ENCODE data around the gene ASF1B.

ASF1B gene

DNA sequence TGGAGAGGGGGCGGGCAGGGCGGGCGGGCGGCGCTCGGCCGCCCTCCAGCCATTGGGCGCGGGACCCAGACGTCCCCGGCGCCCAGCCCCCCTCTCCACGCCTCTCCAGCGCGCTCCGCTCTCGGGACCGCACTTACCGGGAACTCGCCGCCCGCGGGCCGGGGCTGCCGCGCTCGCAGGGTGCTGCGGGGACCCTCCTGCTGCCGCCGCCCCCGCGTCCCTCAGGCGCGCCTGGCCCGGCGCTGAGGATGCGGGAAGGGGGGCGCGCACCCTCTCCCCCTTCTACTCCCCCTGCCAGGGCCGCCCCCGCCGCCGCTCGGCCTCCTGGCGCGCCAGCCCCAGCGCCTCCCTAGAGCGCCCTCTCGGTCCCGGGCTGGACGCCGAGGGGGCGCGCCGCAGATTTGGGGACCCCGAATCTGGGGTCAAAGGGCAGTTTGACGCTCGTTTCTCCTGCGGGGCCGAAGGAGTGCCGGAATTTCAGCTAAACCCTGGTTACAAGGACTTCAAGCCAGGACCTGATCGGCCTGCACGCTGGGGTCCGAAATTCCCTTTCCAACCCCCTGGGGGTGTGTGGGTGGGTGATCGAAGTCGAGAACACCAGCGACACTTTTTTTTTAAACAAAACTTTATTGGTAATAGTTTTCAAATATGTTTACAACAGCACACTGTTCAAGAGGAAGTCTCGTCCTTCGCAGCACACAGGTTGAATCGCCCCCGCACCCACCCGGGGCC lies 45.1 kb downstream of the ASF1B start:
- TF ChIP-seq, protein P1, sequence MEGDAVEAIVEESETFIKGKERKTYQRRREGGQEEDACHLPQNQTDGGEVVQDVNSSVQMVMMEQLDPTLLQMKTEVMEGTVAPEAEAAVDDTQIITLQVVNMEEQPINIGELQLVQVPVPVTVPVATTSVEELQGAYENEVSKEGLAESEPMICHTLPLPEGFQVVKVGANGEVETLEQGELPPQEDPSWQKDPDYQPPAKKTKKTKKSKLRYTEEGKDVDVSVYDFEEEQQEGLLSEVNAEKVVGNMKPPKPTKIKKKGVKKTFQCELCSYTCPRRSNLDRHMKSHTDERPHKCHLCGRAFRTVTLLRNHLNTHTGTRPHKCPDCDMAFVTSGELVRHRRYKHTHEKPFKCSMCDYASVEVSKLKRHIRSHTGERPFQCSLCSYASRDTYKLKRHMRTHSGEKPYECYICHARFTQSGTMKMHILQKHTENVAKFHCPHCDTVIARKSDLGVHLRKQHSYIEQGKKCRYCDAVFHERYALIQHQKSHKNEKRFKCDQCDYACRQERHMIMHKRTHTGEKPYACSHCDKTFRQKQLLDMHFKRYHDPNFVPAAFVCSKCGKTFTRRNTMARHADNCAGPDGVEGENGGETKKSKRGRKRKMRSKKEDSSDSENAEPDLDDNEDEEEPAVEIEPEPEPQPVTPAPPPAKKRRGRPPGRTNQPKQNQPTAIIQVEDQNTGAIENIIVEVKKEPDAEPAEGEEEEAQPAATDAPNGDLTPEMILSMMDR (IDR thresholded peaks at IDR 0.05; ENCODE audit: insufficient read depth, missing control alignments) = peak; percentile 12
- FAIRE-seq = no peak
- DNase-seq (ENCODE audit: insufficient read length, low spot score) = peak; percentile 73

DNA sequence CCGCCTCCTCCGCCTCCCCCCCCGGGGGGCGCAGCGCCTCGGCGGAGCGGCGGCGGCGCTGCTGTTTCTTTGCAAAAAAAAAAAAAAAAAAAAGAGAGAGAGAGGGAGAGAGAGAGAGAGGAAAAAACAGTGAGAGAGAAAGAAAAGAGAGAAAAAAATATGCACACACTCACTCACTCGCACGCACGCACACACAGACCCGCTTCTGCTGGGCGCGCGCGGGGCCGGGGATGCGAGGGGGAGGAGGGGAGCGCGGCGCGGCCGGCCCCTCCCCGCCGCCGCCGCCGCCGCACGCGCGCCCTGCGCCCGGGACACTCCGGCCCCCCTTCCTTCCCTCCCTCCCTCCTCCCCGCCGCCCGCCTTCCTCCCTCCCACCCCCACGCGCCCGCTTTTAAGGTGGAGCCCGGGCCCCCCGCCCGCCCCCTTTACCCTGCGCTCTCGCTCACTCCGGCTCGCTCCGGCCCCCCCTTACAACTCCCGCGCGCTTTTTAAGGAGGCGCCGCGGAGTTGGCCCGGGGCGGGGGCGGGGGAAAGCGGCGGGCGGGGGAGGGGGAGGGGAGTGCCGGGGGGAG lies 45.8 kb downstream of the ASF1B start, which contains the start of gene SAMD1:
SAMD1 (minus strand) TSS at position 243 of the 572 bp plus-strand sequence.
- DNase-seq (ENCODE audit: insufficient read length, low spot score) (peak; percentile 78), FAIRE-seq (no peak)
- TF ChIP-seq, protein P1 (IDR thresholded peaks at IDR 0.05; ENCODE audit: insufficient read depth, missing control alignments) = no peak

DNA sequence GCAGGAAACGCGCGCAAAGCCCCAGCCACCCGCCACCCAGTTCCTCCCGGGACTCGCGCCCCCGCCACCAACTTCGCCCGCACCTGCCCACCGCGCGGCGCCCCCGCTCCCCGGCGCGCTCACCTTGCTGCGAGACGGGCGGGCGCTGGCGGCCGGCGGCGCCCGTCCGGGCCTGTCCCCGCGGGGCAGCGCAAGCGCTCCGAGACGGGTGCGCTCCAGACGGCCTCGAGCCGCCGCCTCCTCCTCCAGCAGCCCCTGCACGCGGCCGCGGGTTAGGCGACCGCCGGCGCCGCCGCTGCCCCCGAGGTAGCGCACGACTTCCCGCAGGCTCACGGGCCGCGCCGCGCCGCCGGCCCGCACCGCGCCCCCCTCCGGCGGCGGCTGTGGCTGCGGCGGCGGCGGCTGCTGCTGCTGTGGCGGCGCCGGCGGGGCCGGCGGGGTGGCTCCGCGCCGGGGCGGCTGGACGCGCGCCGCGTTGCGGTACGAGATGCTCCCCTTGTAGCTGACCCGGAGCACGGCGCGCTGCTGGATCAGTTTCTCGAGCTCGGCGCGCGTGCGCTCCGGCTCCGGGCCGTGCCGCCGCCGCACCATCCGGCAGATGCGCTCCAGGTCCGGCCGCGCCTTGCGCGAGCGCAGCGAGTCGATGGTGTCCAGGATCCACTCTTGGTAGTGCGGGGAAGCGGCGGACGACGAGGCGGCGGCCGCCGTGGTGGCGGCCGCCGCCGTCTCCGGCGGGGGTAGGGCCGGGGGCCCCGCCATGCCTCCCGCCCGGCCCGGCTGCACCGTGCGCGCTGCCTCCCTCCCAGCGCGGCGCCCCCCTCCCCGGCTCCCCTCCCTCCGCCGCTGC lies 46.5 kb downstream of the ASF1B start:
- FAIRE-seq (no peak), DNase-seq (ENCODE audit: insufficient read length, low spot score) (no peak)
- TF ChIP-seq, protein P1 (IDR thresholded peaks at IDR 0.05; ENCODE audit: insufficient read depth, missing control alignments) = peak; percentile 9

DNA sequence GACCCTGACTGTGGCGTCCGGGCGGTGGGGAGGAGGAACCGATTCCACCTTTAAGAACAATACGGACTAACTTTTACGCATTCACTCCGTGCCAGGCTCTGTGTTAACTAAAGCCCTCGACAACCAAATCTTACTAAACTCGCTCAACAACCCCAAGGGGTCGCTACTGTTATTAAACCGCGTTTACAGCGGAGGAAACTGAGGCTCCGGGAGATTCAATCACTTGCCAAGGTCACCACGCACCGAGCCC lies 47.1 kb downstream of the ASF1B start:
- no peak for FAIRE-seq
- TF ChIP-seq, protein P1 (IDR thresholded peaks at IDR 0.05; ENCODE audit: insufficient read depth, missing control alignments) = no peak
- DNase-seq (ENCODE audit: insufficient read length, low spot score) = no peak

DNA sequence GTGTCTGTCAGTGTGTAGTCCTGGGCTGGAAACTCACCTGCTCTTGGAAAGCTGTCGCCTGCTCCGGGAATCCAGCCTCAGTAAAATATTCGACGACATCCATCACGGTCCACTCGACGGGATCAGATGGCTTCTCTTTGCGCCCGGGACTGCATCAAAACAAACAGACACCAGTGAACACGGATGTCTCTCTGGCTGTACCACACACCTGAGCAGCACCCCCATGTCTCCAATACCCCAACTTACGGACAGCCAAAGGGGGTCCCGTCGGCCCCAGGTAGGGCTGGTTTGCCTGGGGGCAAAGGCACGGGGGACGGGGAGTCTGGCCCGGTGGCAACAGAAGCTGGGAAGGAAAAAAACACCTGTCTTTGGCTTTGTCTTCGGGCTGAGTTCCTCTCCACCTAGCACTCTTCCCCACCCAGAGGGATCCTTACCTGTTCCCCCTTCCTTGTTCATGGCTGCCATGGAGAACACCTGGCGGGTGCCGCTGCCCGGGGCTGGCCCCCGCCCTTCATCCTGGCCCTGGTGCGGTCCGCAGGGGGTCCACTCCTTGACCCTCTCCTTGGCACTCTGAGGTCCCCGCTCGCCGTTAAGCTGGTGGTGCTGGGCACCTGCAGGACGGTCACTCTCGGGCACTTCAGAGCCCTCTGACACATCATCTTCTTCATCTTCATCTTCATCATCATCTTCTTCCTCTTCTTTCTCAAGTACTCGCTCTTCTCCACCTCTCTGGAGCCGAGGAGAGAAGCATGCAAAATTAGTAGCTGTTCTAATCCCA lies 47.6 kb downstream of the ASF1B start:
- TF ChIP-seq, protein P1 (IDR thresholded peaks at IDR 0.05; ENCODE audit: insufficient read depth, missing control alignments) = no peak
- no peak for FAIRE-seq
- DNase-seq (ENCODE audit: insufficient read length, low spot score) = no peak

DNA sequence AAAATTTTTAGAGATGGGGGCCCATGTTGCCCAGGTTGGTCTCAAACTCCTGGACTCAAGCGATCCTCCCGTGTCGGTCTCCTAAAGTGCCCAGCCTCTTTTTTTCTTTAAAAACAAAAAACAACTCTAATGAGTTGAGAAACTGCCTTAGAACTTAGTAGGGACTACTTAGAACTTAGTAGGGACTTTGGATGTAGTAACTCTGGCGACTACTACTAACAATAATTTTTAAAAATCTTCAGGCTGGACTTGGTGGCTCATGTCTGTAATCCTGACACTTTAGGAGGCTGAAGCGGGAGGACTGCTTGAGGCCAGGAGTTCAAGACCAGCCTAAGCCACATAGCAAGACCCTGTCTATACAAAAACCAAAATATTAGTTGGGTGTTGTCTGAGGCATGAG lies 50.3 kb downstream of the ASF1B start:
- TF ChIP-seq, protein P1 (IDR thresholded peaks at IDR 0.05; ENCODE audit: insufficient read depth, missing control alignments) = no peak
- DNase-seq (ENCODE audit: insufficient read length, low spot score) (no peak), FAIRE-seq (no peak)

All from D721Med (cell line).